NCI-H446 (cell line): ENCODE data around the gene HTR7.

Source experiments
- DNase-seq, 2 experiments: peaks; one replicate each; lab custom pipeline; 2025; lab: John Stamatoyannopoulos, UW

The HTR7 gene

GRCh38 chr10:90804354-90804753 lies 53.5 kb downstream of the HTR7 start:
- no peak for DNase-seq

GRCh38 chr10:90801608-90802007 lies 56.2 kb downstream of the HTR7 start:
- DNase-seq: no peak

GRCh38 chr10:90800232-90800796 lies 57.5 kb downstream of the HTR7 start:
- DNase-seq: no peak

GRCh38 chr10:90799172-90799571 lies 58.7 kb downstream of the HTR7 start:
- DNase-seq: no peak

- DNase-seq: no peak
These were observed 59.4 kb downstream of the HTR7 start for GRCh38 chr10:90798482-90798881.

GRCh38 chr10:90790422-90790821 lies 67.4 kb downstream of the HTR7 start:
- no peak for DNase-seq

GRCh38 chr10:90788968-90789367 lies 68.9 kb downstream of the HTR7 start:
- DNase-seq: no peak

- DNase-seq: no peak
These were observed 69.7 kb downstream of the HTR7 start for GRCh38 chr10:90788199-90788491.

- DNase-seq: peak; percentile 3 to 34
These were observed 70.2 kb downstream of the HTR7 start for GRCh38 chr10:90787393-90788198.

GRCh38 chr10:90785782-90786181 lies 72.1 kb downstream of the HTR7 start:
- DNase-seq: no peak

GRCh38 chr10:90784771-90785170 lies 73.1 kb downstream of the HTR7 start:
- no peak for DNase-seq

GRCh38 chr10:90780488-90780887 lies 77.4 kb downstream of the HTR7 start:
- DNase-seq: no peak

- no peak for DNase-seq
These were observed 78.3 kb downstream of the HTR7 start for GRCh38 chr10:90779548-90779947.

- DNase-seq: no peak
These were observed 80.2 kb downstream of the HTR7 start for GRCh38 chr10:90777621-90778020.

- DNase-seq: no peak
These were observed 82.3 kb downstream of the HTR7 start for GRCh38 chr10:90775351-90776028.

GRCh38 chr10:90769946-90770841 lies 87.6 kb downstream of the HTR7 start:
- DNase-seq: no peak

- peak in 1 of 2 experiments; percentile 25 for DNase-seq
These were observed 106.5 kb downstream of the HTR7 start for GRCh38 chr10:90751107-90751997.

GRCh38 chr10:90746829-90747228 lies 111.0 kb downstream of the HTR7 start:
- no peak for DNase-seq

GRCh38 chr10:90745565-90745964 lies 112.3 kb downstream of the HTR7 start:
- peak in 1 of 2 experiments; percentile 57 for DNase-seq

GRCh38 chr10:90743291-90743690 lies 114.5 kb downstream of the HTR7 start:
- no peak for DNase-seq

GRCh38 chr10:90741926-90742565 lies 115.8 kb downstream of the HTR7 start:
- DNase-seq: no peak
